GM21423 (cell line): ENCODE data around the gene PCBP3.

Experiments used
- ATAC-seq: cut with Tn5 transposase; IDR thresholded peaks from one replicate; pipeline ENCODE4 v1.9.1; 2021; ENCODE audit warnings: mild to moderate bottlenecking, moderate library complexity; ENCODE audit not compliant: unreplicated experiment

Gene PCBP3

GRCh38 chr21:45917241-45917640 lies 273.7 kb downstream of the PCBP3 start:
- no peak for ATAC-seq

- ATAC-seq = no peak
These were observed 274.5 kb downstream of the PCBP3 start for GRCh38 chr21:45918011-45918410.

- no peak for ATAC-seq
These were observed 275.4 kb downstream of the PCBP3 start for GRCh38 chr21:45918835-45919447.

DNA sequence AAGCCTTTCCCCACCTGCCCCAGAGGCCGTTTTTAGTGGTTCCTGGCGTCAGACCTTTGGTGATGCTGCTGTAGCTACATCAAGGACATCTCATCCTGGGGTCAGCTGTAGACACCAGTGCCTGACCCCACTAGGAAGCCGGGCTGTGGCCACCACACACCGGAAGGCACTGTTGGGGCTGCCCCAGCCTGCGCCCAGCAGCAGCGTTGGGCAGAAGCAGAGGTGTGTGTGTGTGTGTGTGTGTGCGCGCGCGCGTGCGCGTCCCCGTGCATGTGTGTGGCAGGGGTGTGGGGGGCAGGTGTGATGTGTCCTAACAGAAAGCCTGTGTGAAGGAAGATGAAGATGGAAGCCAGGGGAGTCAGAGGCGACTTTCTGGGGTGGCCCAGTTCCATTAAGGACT lies 276.1 kb downstream of the PCBP3 start:
- no peak for ATAC-seq

- ATAC-seq = no peak
These were observed 277.5 kb downstream of the PCBP3 start for GRCh38 chr21:45920824-45921600.

- ATAC-seq = no peak
These were observed 278.4 kb downstream of the PCBP3 start for GRCh38 chr21:45921917-45922316.

DNA sequence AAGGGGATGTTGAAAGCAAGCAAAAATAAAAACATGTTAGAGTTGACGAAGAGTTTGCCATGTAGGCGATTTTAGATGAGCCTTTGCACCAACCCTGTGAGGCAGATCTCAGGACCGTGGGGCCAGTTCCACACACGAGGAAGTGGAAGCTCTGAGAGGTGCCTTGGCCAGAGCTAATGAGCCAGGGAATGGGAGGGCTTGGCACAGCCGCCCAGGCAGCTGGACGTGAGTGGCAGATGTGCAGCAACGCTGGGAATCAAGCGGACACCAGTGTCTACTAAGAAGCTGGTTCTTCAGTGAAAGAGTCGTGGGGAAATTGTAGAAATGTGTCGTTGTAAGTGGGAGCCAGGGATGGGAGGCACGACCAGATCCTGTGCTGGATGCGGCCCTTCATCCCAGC lies 279.1 kb downstream of the PCBP3 start:
- ATAC-seq = no peak

DNA sequence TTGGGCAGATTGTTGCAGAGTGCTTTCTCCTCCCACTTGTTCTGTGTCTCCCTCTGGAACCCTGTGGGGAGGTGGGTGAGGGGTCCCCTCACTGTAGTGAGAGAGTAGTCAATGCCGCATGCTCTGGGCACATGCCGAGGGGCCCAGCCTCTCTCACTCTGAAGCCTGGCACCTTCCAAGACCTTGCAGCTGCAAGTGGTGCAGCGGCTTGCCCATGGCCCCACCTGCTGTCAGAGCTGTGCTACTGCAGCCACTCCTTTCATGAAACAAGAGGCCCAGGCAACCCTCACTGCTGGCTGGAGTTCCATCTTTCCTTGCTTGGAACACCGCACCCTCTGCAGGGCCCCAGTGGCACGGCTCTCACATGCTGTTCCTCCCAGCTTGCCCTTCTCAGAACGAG lies 279.6 kb downstream of the PCBP3 start:
- no peak for ATAC-seq

GRCh38 chr21:45926281-45926680 lies 282.8 kb downstream of the PCBP3 start:
- no peak for ATAC-seq

- ATAC-seq = no peak
These were observed 283.5 kb downstream of the PCBP3 start for GRCh38 chr21:45927032-45927431.

DNA sequence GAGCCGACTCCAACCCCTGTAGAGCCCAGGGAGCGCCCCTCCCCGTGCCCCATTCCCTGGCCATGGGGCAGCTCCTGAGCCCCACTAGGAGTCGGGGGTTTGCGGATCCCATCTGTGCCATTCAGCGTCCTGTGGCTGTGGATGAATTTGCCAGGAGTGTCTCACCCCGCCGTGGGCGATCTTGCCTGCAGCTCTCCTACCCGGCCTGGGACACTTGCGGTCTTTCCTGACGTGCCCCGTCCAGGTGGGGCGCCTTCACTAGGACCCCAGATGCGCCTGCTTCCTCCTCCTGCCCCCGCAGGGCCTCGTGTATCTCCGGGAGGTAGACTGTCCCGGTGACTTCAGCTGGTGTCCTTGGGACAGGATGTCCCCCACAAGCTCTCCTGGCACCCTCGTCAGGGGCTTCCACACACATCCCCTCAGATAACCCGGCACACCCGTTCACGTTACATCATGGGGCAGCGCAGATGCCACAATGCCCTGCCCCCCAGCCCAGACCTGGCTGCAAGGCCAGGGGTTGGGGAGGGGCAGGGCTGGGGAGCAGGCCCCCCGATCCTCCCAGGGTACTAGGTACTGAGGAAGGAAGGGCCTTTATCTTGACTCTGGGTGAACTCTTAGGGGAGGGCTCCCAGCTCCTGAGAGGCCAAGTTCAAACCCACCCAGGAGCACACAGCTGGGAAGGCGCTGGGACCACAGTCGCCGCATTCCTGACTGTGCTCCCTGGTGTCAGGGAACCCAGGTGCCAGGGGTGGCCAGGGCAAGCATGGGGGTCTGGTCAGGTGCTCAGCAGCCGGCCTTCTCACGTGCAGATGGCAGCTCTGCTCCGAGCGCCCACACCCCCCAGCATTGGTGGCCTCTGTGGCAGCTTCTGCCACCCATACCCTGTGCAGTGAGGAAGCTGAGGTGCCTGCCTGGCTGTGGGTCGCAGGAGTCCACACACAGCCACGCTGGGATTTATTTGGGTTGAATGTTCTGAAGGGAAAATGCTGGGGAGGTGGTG lies 284.6 kb downstream of the PCBP3 start:
- ATAC-seq = no peak

DNA sequence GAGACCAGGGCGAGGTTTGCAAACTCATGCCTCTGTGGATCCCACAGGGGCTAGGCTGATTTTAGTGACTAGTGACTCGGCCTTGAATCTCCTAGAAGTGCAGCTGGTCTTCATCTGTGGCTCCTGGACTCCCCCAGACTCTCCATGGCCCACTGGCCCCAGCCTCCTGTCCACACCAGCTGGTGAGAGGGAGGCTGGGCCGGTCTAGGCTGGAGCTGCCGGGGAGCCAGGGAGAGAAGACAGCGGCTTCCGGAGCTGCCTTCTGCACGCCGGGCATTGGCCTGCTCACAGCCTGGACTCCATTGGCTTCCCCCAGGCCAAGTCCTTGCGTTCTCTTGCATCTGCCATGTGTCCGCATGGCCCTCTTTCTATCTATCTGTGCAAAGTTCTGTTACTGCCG lies 285.9 kb downstream of the PCBP3 start:
- no peak for ATAC-seq

DNA sequence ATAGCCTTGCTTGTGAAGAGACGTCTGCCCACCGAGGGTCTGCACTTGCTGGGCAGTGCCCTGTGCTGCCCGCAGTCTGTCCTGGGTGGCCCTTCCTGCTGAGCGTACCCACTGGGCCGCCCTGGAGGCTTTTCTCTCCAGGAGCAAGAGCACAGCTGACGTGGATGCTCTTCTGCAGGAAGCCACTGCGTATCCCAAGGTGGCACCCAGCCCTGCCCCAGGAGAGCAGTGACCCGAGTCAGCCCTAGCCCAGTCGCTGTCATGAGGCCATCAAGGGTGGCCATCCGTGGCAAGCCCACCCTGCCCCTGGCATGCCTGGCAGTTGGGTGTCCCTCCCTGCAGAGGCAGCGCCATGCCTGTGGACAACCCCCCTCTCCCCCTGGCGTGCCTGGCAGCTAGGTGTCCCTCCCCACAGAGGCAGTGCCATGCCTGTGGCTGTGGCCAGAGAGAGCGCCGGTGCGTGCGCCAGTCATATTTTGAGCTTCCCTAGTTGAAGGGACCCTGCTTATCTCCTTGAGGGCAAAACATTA lies 286.8 kb downstream of the PCBP3 start:
- ATAC-seq = no peak

- no peak for ATAC-seq
These were observed 287.3 kb downstream of the PCBP3 start for GRCh38 chr21:45930792-45931191.

DNA sequence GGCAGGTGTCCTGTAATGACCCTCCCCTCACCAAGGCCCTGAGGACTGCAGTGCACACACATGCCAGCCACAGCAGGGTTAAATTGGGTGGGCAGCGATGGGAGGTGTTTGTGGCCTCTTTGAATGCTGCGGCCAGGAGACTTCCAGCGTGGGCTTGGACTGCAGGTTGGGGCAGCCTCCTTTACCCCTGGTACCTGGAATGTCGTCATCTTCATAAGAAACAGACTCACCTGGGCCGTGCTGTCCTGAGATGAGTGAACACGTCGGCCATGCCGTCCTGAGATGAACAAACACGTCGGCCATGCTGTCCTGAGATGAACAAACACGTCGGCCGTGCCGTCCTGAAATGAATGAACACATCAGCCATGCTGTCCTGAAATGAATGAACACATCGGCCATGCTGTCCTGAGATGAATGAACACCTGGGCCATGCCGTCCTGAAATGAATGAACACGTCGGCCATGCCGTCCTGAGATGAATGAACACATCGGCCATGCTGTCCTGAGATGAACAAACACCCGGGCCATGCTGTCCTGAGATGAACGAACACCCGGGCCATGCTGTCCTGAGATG lies 288.0 kb downstream of the PCBP3 start:
- no peak for ATAC-seq

GRCh38 chr21:45932922-45933502 lies 289.5 kb downstream of the PCBP3 start:
- ATAC-seq = no peak

DNA sequence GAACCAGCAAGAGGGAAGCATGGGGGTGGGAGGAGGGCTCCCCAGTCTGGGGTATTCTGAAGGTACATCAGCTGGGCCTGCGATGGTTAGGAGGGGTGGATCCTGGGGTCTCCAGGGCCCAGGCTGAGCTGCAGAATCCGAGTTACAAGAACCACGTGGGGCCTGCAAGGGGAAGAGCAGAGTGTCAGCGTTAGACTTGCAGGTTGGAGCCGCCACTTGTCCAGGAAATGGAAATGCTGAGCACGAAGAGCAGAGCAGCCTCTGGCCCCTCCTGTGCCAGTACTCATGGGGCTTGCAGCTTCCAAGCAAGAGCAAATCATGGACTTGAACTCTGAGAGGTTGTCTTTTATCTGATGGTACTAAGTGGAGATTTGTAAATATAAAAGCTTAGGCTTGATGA lies 290.6 kb downstream of the PCBP3 start:
- ATAC-seq = no peak

- no peak for ATAC-seq
These were observed 291.0 kb downstream of the PCBP3 start for GRCh38 chr21:45934554-45934953.

GRCh38 chr21:45935628-45936027 lies 292.1 kb downstream of the PCBP3 start:
- ATAC-seq = no peak

- ATAC-seq = no peak
These were observed 294.4 kb downstream of the PCBP3 start for GRCh38 chr21:45937721-45938452.
